SJSA1 (cell line): ENCODE measurements around the gene PTCD2. TPM values are rescaled to one million over a fixed set of nuclear protein-coding genes. Genes with fewer than 3 reads are reported as not detected.
A peak's percentile ranks its signal among the peaks of the same experiment; 100 is the strongest.
"Not testable (repeated sequence)": the region's sequence is repeated elsewhere in the genome, so short reads cannot be mapped to it uniquely, and the experiment has no call there.

Experiments
- DNase-seq, 2 experiments: peaks; one replicate each; pipeline ENCODE4 v3.0.0-alpha.2; 2015 to 2020; ENCODE audit warnings: low spot score in 2 of 2, low read depth in 1 of 2
- H3K27ac ChIP-seq: fragments of 250-450 bp; sonication (Bioruptor Pico); 2 replicates; pipeline ENCODE4 v1.5.1; 2020; ENCODE audit warnings: mild to moderate bottlenecking, moderate library complexity
- H3K27me3 ChIP-seq: fragments of 250-450 bp; sonication (Bioruptor Pico); replicated peaks from 2 replicates; pipeline ENCODE4 v1.5.1; 2020; ENCODE audit warnings: mild to moderate bottlenecking, moderate library complexity
- H3K36me3 ChIP-seq: fragments of 250-450 bp; sonication (Bioruptor Pico); 2 replicates; pipeline ENCODE4 v1.5.1; 2020; ENCODE audit warnings: mild to moderate bottlenecking
- H3K4me1 ChIP-seq: fragments of 250-450 bp; sonication (Bioruptor Pico); replicated peaks from 2 replicates; pipeline ENCODE4 v1.6.1; 2021; ENCODE audit warnings: mild to moderate bottlenecking
- H3K4me3 ChIP-seq: fragments of 250-450 bp; sonication (Bioruptor Pico); 2 replicates; pipeline ENCODE4 v1.5.1; 2020; ENCODE audit warnings: mild to moderate bottlenecking
- H3K9me3 ChIP-seq: fragments of 250-450 bp; sonication (Bioruptor Pico); replicated peaks from 2 replicates; pipeline ENCODE4 v1.5.1; 2020; ENCODE audit warnings: mild to moderate bottlenecking
- total RNA-seq: library from RNA; depleted of rRNA; stranded (reverse); fragments of >200 nt; shearing (Covaris generic); gene quantifications from 2 replicates; pipeline ENCODE4 v1.2.3, GENCODE V29; 2014

PTCD2 gene
- total RNA-seq, 1 experiment from 2014 or later, result 11.7 TPM

DNA sequence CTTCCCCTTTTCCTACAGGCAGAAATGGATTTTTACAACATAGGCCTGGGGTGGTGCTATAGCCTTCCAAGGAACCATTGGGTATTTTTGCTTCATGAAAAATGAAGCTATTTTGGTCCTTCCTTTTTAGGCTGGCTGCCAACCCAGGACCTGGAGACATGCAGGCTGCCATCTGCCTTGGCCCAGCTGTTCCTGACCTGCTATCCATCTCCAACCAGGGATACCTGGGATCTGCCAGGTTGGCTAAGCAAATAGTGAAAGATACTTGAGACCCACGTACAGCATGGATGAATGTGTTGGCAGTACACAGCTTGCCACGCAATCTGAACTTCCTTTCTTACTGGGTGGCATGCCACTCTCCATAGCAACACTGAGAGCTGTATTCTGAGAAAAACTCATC is 31.2 kb upstream of the PTCD2 start:
- Histone ChIP-seq H3K36me3 (peaks cover 28% of the 10 kb centered on the region), H3K4me1 (no peaks in the 10 kb centered on the region), H3K27me3 (no peaks in the 10 kb centered on the region), H3K4me3 (no peak overlapping the region), H3K9me3 (no peaks in the 10 kb centered on the region), H3K27ac (no peak overlapping the region)
- no peak for DNase-seq

DNA sequence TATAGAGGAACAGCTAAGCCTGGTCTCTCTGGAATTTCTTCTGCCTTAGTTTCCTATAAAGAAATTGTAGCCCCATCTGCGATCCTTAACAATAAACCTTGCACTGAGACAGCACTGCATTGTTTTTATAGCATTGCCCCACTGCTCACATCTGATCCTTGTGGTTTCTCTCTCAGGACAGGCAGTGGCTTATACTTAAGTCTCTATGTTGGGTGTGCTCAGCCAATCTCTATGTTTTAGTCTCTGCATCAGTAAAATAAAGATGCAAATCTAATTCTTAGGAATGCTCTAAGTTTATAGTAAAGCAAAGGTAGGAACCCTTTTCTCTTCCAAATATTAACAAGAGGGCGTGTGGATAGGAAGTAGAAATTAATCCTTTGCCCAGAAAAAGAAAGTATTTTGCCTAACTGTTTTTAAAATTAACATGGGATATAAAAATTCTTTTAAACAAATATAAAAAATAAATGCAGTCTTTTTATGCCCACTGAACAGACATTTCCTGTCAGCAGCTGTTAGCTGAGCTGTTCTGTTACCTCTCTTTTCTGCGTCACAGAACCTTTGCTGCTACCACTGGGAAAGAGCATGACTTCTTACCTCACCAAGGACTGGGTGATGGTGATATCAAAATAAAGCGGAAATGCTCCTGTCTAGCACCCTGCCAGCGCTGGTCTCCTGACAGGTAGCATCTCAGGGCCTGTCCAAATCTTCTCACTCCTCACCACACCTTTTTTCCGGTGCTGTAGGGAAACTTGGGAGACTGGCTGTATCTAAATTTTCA is 29.6 kb upstream of the PTCD2 start:
- H3K36me3 ChIP-seq, result peaks cover 32% of the 10 kb centered on the region
- H3K4me1 ChIP-seq, result peaks cover 2% of the 10 kb centered on the region
- H3K4me3 ChIP-seq, result no peak overlapping the region
- no peaks in the 10 kb centered on the region for H3K9me3 ChIP-seq
- DNase-seq, result no peak
- no peaks in the 10 kb centered on the region for H3K27me3 ChIP-seq
- no peak overlapping the region for H3K27ac ChIP-seq

DNA sequence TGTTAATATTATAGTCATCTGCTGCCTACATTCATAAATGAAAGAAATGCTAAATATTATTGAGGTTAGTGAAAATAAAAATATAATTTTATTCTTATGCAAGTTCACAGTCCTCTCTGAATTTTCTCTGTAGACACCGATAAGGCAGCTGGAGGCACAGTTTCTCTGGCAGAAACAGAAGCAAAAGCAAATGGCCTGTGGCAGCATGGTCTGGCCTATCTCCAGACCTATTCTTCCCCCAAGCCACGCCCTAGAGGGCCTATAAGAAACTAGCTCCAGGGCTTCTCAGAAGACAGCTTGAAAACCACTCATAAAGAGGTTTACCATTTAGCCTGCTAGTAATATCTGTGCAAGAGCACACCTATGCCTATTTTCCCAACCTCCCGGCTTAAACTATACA is 28.6 kb upstream of the PTCD2 start:
- Histone ChIP-seq H3K27me3 (no peaks in the 10 kb centered on the region), H3K9me3 (no peaks in the 10 kb centered on the region), H3K4me3 (no peak overlapping the region), H3K27ac (no peak overlapping the region), H3K36me3 (peaks cover 37% of the 10 kb centered on the region), H3K4me1 (peaks cover 13% of the 10 kb centered on the region)
- no peak for DNase-seq

DNA sequence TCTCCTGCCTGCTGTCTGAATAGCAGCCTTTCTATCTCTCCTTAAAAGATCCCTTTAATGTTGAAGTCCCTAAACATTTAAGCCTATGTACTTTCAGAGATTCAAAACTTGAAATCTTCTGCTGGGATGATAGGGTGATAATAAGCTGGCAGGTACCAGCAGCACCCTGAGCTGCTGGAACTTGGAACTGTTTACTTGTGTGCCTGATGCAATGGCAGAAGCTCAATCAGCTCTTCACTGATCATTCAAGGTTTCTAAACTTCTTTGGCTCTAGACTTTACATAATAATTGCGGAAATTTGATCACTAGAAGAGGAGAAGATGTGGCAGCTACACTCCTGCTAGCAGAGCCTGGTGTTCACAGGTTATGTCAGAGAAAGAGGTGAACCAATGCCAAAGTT is 27.8 kb upstream of the PTCD2 start:
- peaks cover 41% of the 10 kb centered on the region for H3K36me3 ChIP-seq
- no peaks in the 10 kb centered on the region for H3K9me3 ChIP-seq
- DNase-seq, result no peak
- no peak overlapping the region for H3K4me3 ChIP-seq
- H3K27me3 ChIP-seq, result no peaks in the 10 kb centered on the region
- H3K4me1 ChIP-seq, result peaks cover 16% of the 10 kb centered on the region
- H3K27ac ChIP-seq, result no peak overlapping the region

DNA sequence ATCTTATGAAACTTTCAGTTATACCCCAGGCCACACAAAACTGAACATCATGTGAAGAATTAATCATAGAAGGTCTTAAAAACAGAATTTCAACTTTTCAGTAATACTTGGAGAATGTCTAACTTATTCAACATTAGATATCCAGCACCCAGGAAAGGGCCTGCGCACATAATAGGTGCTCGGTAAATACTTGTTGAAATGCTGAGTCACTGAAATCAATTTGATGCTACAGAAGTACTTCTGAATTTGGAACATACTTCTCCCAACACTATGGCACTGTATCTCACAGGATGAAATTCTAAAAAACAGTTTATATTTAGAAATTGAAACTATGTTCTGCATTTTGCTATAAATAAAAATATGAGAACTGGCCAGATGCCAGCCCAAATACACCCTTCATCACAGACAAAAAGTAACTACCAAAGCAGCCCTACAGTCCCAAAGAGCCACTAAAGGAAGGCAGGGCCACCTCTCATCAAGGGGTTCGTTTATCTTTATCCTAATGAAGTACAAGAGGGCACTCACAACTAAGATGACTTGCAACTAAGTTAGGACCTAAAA is 26.6 kb upstream of the PTCD2 start:
- H3K4me1 ChIP-seq, result peaks cover 21% of the 10 kb centered on the region
- H3K36me3 ChIP-seq, result peaks cover 35% of the 10 kb centered on the region
- no peak overlapping the region for H3K27ac ChIP-seq
- no peaks in the 10 kb centered on the region for H3K27me3 ChIP-seq
- DNase-seq, result no peak
- H3K9me3 ChIP-seq, result no peaks in the 10 kb centered on the region
- H3K4me3 ChIP-seq, result no peak overlapping the region

DNA sequence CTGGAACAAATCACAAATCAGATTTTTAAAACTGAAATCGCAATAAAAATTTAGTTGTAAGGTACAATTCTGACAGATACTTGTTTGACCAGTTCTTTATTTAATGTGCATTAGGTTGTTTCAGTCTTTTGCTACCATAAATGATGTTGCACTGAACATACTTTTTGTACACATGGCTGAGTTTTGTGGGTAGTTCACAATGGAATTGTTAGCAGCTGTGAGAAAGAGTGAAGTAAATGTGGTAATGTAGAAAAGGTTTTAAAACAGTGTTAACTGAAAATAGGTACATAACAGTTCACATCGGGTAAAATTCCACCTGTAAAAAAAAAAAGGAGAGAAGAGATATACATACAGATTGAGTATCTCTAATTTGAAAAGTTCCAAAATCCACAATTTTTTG is 25.7 kb upstream of the PTCD2 start:
- Histone ChIP-seq H3K36me3 (peaks cover 33% of the 10 kb centered on the region), H3K27me3 (no peaks in the 10 kb centered on the region), H3K9me3 (no peaks in the 10 kb centered on the region), H3K27ac (no peak overlapping the region), H3K4me1 (peaks cover 21% of the 10 kb centered on the region), H3K4me3 (no peak overlapping the region)
- no peak for DNase-seq

DNA sequence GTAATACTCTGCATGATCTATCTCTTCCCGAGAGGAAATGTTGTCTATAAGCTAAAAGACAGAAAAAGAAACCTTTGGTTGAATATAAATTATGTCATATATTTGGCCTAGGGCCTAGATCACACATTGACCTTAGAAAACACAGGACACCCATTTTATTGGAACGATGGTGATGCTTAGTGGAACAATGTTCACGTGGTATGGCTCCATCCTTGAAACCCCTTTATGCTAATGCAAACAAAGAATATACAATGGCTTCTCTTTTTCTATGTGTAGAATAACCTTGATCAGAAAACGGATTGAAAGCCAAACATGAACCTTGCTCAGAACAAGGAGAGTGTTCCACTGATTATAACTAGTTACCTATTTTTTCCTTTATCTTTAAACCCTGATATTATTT is 24.6 kb upstream of the PTCD2 start:
- Histone ChIP-seq H3K4me3 (no peak overlapping the region), H3K4me1 (peaks cover 21% of the 10 kb centered on the region), H3K36me3 (peaks cover 33% of the 10 kb centered on the region), H3K9me3 (no peaks in the 10 kb centered on the region), H3K27ac (no peak overlapping the region), H3K27me3 (no peaks in the 10 kb centered on the region)
- no peak for DNase-seq

DNA sequence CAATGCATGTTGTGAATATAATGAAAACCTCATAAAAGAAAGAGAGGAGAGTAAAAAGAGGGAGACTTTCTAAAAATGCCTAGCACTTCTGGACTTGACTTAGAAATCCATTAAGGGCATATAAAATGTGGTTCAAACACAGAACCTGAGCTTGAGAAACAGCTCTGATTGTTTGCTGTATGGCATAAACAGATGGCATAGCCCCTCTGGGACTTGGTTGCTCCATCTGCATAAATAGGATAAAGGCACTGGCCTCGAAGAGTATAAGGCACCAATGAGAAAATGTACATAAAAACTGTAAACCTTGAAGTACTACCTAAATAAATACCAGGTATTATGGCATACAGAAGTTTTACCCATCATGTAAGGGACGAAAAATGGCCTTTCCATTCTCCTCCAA is 23.9 kb upstream of the PTCD2 start:
- no peaks in the 10 kb centered on the region for H3K27me3 ChIP-seq
- no peak overlapping the region for H3K27ac ChIP-seq

DNA sequence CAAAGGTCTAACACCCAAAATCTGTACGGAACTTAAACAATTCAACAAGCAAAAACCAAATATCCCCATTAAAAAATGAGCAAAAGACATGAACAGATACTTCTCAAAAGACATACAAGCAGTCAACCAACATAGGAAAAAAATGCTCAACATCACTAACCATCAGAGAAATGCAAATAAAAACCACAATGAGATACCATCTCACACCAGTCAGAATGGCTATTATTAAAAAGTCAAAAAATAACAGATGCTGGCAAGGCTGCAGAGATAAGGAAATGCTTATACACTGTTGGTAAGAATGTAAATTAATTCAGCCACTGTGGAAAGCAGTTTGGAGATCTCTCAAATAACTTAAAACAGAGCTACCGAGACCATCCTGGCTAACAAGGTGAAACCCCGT is 22.0 kb upstream of the PTCD2 start:
- not testable (repeated sequence) for H3K27ac ChIP-seq, H3K27me3 ChIP-seq, DNase-seq, H3K4me3 ChIP-seq, H3K9me3 ChIP-seq
- peaks cover 37% of the 10 kb centered on the region for H3K36me3 ChIP-seq
- peaks cover 37% of the 10 kb centered on the region for H3K4me1 ChIP-seq

More for the DNA sequence above, 23.9 kb upstream of the PTCD2 start:
- DNase-seq, result no peak
- Histone ChIP-seq H3K9me3 (no peaks in the 10 kb centered on the region), H3K36me3 (peaks cover 39% of the 10 kb centered on the region), H3K4me3 (no peak overlapping the region), H3K4me1 (peaks cover 23% of the 10 kb centered on the region)

DNA sequence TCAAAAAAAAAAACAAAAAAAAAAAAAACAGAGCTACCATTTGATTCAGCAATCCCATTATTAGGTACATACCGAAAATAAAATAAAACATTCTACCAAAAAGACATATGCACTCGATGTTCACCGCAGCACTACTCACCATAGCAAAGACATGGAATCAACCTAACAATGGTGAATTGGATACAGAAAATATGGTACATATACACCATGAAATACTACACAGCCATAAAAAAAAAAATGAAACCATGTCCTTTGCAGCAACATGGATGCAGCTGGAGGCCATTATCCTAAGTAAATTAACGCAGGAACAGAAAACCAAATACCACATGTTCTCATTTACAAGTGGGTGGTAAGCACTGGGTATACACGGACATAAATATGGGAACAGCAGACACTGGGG is 21.5 kb upstream of the PTCD2 start:
- Histone ChIP-seq H3K36me3 (peaks cover 33% of the 10 kb centered on the region), H3K9me3 (no peaks in the 10 kb centered on the region), H3K4me1 (peaks cover 37% of the 10 kb centered on the region), H3K27me3 (no peaks in the 10 kb centered on the region), H3K4me3 (no peak overlapping the region), H3K27ac (no peak overlapping the region)
- DNase-seq, result no peak

DNA sequence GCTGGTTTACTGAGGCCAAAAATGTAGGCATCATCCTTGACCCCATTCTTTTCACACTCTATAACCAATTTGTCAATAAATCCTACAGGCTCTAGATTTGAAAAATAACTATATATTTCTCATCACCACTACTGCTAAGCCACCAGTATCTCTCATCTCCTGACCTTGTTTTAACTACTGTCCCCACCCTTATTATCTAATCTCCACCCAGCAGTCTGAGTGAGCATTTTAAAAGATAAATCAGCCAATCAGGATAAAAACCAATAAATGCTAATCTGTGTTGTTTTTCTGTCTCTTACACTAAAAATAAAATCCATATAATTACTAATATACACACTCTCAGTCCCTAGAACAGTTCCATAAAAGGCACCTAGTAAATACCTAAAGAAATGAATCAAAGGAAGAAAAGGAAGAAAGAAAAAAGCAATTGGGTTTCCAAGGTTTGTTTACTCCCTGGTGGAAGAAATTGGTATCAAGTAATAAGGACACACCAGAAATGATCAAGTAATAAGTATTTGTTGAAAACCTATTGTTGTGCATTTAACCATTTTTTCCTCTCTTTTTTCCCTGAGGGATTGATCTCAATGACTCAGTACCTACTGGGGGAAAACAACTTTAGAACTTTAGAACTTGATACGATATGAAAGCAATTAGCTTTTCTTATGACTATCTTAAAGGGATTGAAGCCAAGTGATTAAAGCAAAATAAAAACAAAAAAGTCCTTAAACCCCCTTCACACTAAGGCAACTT is 19.4 kb upstream of the PTCD2 start:
- peaks cover 37% of the 10 kb centered on the region for H3K4me1 ChIP-seq
- no peaks in the 10 kb centered on the region for H3K27me3 ChIP-seq
- H3K27ac ChIP-seq, result no peak overlapping the region
- no peak overlapping the region for H3K4me3 ChIP-seq
- peaks cover 21% of the 10 kb centered on the region for H3K36me3 ChIP-seq
- DNase-seq, result no peak
- H3K9me3 ChIP-seq, result no peaks in the 10 kb centered on the region

DNA sequence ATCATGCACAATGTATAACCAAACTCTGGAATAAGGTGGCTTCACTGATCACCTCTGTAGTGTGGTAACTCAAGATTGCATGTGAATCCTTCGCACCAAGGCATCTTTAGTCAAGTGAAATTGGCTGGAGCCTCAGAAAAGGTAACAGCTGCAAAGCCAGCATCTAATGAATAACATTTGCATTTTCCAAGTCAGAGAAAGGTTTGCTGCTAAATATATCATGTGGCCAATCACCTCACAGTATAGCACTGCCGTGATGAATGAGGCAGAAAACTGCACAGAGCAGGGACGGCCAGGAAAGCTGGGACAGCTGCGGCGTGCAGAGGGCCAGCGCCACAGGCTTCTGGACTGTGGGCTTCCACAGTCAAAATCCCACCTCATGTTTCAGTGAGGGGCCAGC is 18.6 kb upstream of the PTCD2 start:
- DNase-seq, result no peak

DNA sequence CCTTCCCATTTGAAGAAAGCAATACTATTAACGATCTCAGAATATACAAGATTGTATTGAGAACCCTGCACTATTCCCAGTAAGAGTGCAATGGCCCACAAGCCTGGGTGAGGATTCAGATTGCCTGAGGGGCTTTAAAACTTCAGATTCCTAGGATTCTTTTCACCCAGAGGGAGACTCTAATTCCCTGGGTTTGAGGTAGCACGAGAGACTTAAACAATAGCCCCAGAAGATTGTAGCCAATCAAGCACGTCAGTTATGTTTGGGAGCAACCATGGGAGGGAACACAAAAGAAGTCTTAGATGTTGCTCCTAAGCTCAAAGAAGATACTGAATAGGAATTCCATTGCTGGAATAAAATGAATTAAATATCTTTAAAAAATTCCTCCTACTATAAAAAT is 18.0 kb upstream of the PTCD2 start:
- H3K4me1 ChIP-seq, result peaks cover 32% of the 10 kb centered on the region
- no peaks in the 10 kb centered on the region for H3K9me3 ChIP-seq
- peaks cover 15% of the 10 kb centered on the region; the same call in 1 of the 2 replicates for H3K36me3 ChIP-seq
- H3K4me3 ChIP-seq, result no peak overlapping the region
- DNase-seq, result peak in 1 of 2 experiments; percentile 57
- H3K27ac ChIP-seq, result no peak overlapping the region
- no peaks in the 10 kb centered on the region for H3K27me3 ChIP-seq

More for the DNA sequence above, 18.6 kb upstream of the PTCD2 start:
- Histone ChIP-seq H3K4me1 (peaks cover 33% of the 10 kb centered on the region), H3K27ac (no peak overlapping the region), H3K9me3 (no peaks in the 10 kb centered on the region), H3K27me3 (no peaks in the 10 kb centered on the region), H3K36me3 (peaks cover 18% of the 10 kb centered on the region), H3K4me3 (no peak overlapping the region)
